MM.1S (cell line): ENCODE measurements around the gene FIGN.

Experiments used
- DNase-seq: peaks from one replicate; pipeline ENCODE4 v3.0.0-alpha.2; 2015
- H2AFZ ChIP-seq: fragments of 300-600 bp; sonication (generic); 2 replicates; pipeline ENCODE4 v1.6.0; 2016; ENCODE audit warnings: antibody characterized with exemption, low read length
- H3F3A ChIP-seq: fragments of 300-600 bp; sonication (generic); 2 replicates; pipeline ENCODE4 v1.6.1; 2016; ENCODE audit warnings: mild to moderate bottlenecking, antibody characterized with exemption, low read length, moderate library complexity, mixed read lengths; ENCODE audit not compliant: insufficient read depth
- H3K27ac ChIP-seq: fragments of 300-600 bp; sonication (generic); 2 replicates; pipeline ENCODE4 v1.5.1; 2016; ENCODE audit warnings: mild to moderate bottlenecking, low read length
- H3K27me3 ChIP-seq: fragments of 300-600 bp; sonication (generic); replicated peaks from 2 replicates; pipeline ENCODE4 v1.6.0; 2016; ENCODE audit warnings: low read length; ENCODE audit not compliant: insufficient read depth
- H3K36me3 ChIP-seq: fragments of 300-600 bp; sonication (generic); replicated peaks from 2 replicates; pipeline ENCODE4 v1.6.1; 2016; ENCODE audit warnings: mild to moderate bottlenecking, low read length, mixed read lengths; ENCODE audit not compliant: insufficient read depth
- H3K4me1 ChIP-seq: fragments of 300-600 bp; sonication (generic); 2 replicates; pipeline ENCODE4 v1.6.1; 2016; ENCODE audit warnings: low read length, mixed read lengths
- H3K4me2 ChIP-seq: fragments of 300-600 bp; sonication (generic); 2 replicates; pipeline ENCODE4 v1.6.0; 2016; ENCODE audit warnings: low read depth, low read length
- H3K4me3 ChIP-seq: fragments of 300-600 bp; sonication (generic); 2 replicates; pipeline ENCODE4 v1.5.1; 2016; ENCODE audit warnings: low read length, mixed read lengths
- H3K79me2 ChIP-seq: fragments of 300-600 bp; sonication (generic); 2 replicates; pipeline ENCODE4 v1.6.1; 2016; ENCODE audit warnings: mixed run types, low read length, mixed read lengths
- H3K9ac ChIP-seq: fragments of 300-600 bp; sonication (generic); 2 replicates; pipeline ENCODE4 v1.6.1; 2016; ENCODE audit warnings: low read length, mixed read lengths
- H3K9me2 ChIP-seq: fragments of 300-600 bp; sonication (generic); replicated peaks from 2 replicates; pipeline ENCODE4 v1.6.1; 2016; ENCODE audit warnings: mild to moderate bottlenecking, low read length, mixed read lengths; ENCODE audit not compliant: insufficient read depth
- H3K9me3 ChIP-seq: fragments of 300-600 bp; sonication (generic); replicated peaks from 2 replicates; pipeline ENCODE4 v1.6.1; 2016; ENCODE audit warnings: mild to moderate bottlenecking, low read length, mixed read lengths; ENCODE audit not compliant: insufficient read depth
- H4K20me1 ChIP-seq: fragments of 300-600 bp; sonication (generic); 2 replicates; pipeline ENCODE4 v1.6.1; 2016; ENCODE audit warnings: mild to moderate bottlenecking, low read length, moderate library complexity, mixed read lengths; ENCODE audit not compliant: insufficient read depth
- CTCF ChIP-seq: fragments of 300-600 bp; sonication (generic); IDR thresholded peaks from 2 replicates; pipeline ENCODE4 v1.5.1; 2016; ENCODE audit warnings: antibody characterized with exemption, low read length, mixed read lengths
- EZH2 ChIP-seq: fragments of 300-600 bp; sonication (generic); optimal IDR thresholded peaks from 2 replicates; pipeline ENCODE3; 2017; ENCODE audit warnings: low read depth, mild to moderate bottlenecking, antibody characterized with exemption, low read length, mixed read lengths
- EZH2phosphoT487 ChIP-seq: fragments of 300-600 bp; sonication (generic); IDR thresholded peaks from 2 replicates; pipeline ENCODE4 v1.6.1; 2018; ENCODE audit warnings: antibody characterized with exemption, low read length

The FIGN gene

DNA sequence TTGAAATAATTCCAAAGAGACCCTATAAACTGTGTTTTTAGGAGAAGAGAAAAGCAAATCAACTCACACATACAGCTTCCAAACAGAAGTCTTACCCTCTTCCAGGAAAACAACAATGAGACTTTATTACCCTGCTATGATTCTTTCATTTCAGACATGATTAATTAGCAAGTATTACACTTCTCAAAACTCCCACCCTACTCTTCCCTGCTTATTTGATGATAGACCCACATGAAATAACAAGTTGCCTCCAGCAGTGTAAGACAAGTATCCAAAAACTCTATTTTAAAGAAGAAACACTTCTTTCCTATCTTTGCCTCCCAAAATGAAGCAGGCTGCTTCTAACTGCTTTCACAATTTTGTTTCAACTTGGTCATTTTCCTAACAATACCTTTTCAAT lies 4.1 kb downstream of the FIGN start:
- no peaks in the 10 kb centered on the region for H4K20me1 ChIP-seq
- H3K4me1 ChIP-seq, result peaks cover 12% of the 10 kb centered on the region; the same call in 1 of the 2 replicates
- peaks cover 4% of the 10 kb centered on the region; the same call in 1 of the 2 replicates for H3K79me2 ChIP-seq
- no peaks in the 10 kb centered on the region for H3K9me2 ChIP-seq
- H3K4me2 ChIP-seq, result no peak overlapping the region
- no peaks in the 10 kb centered on the region for H3F3A ChIP-seq
- no peaks in the 10 kb centered on the region for H3K36me3 ChIP-seq
- H3K4me3 ChIP-seq, result no peak overlapping the region
- no peak for TF ChIP-seq EZH2phosphoT487
- no peak for TF ChIP-seq CTCF
- no peak for TF ChIP-seq EZH2
- H3K9ac ChIP-seq, result no peak overlapping the region
- H3K27ac ChIP-seq, result no peak overlapping the region
- DNase-seq, result no peak
- no peak overlapping the region for H2AFZ ChIP-seq
- H3K9me3 ChIP-seq, result no peaks in the 10 kb centered on the region
- no peaks in the 10 kb centered on the region for H3K27me3 ChIP-seq

GRCh38 chr2:163730556-163730955 lies 5.3 kb downstream of the FIGN start:
- no peak overlapping the region for H3K4me2 ChIP-seq
- no peaks in the 10 kb centered on the region for H4K20me1 ChIP-seq
- no peak overlapping the region for H3K9ac ChIP-seq
- H3K9me2 ChIP-seq, result no peaks in the 10 kb centered on the region
- peaks cover 4% of the 10 kb centered on the region; the same call in 1 of the 2 replicates for H3K79me2 ChIP-seq
- no peaks in the 10 kb centered on the region for H3K27me3 ChIP-seq
- no peak overlapping the region for H3K4me3 ChIP-seq
- H3K36me3 ChIP-seq, result no peaks in the 10 kb centered on the region
- peaks cover 12% of the 10 kb centered on the region; the same call in 1 of the 2 replicates for H3K4me1 ChIP-seq
- H3K9me3 ChIP-seq, result no peaks in the 10 kb centered on the region
- no peak overlapping the region for H2AFZ ChIP-seq
- DNase-seq, result no peak
- no peak overlapping the region for H3K27ac ChIP-seq
- no peaks in the 10 kb centered on the region for H3F3A ChIP-seq
- TF ChIP-seq CTCF, result no peak
- no peak for TF ChIP-seq EZH2
- no peak for TF ChIP-seq EZH2phosphoT487

- H3K79me2 ChIP-seq, result peaks cover under 1% of the 10 kb centered on the region; the same call in 1 of the 2 replicates
- no peak overlapping the region for H3K9ac ChIP-seq
- H4K20me1 ChIP-seq, result no peaks in the 10 kb centered on the region
- DNase-seq, result no peak
- no peaks in the 10 kb centered on the region for H3K36me3 ChIP-seq
- H3F3A ChIP-seq, result no peaks in the 10 kb centered on the region
- peaks cover 9% of the 10 kb centered on the region; the same call in 1 of the 2 replicates for H3K4me1 ChIP-seq
- TF ChIP-seq CTCF, result no peak
- TF ChIP-seq EZH2phosphoT487, result no peak
- no peak for TF ChIP-seq EZH2
- H3K4me3 ChIP-seq, result no peak overlapping the region
- no peak overlapping the region for H3K27ac ChIP-seq
- H3K9me3 ChIP-seq, result no peaks in the 10 kb centered on the region
- no peaks in the 10 kb centered on the region for H3K27me3 ChIP-seq
- H3K4me2 ChIP-seq, result no peak overlapping the region
- H2AFZ ChIP-seq, result no peak overlapping the region
- no peaks in the 10 kb centered on the region for H3K9me2 ChIP-seq
Measured at GRCh38 chr2:163729636-163730273, 6.1 kb downstream of the FIGN start.
